GM23248 (cell line): Measurements from ENCODE around the gene MYO5B.

Experiments
- EZH2 ChIP-seq: fragments of 200-600 bp; sonication (generic); IDR thresholded peaks from 2 replicates; pipeline ENCODE4 v1.6.1; 2018; ENCODE audit warnings: antibody characterized with exemption, mild to moderate bottlenecking; ENCODE audit not compliant: insufficient read depth, poor library complexity, severe bottlenecking
- EZH2phosphoT487 ChIP-seq: fragments of 200-600 bp; sonication (generic); IDR thresholded peaks from 2 replicates; pipeline ENCODE4 v1.6.1; 2018; ENCODE audit warnings: antibody characterized with exemption, moderate library complexity, mild to moderate bottlenecking, low read depth; ENCODE audit not compliant: insufficient read depth

DNA sequence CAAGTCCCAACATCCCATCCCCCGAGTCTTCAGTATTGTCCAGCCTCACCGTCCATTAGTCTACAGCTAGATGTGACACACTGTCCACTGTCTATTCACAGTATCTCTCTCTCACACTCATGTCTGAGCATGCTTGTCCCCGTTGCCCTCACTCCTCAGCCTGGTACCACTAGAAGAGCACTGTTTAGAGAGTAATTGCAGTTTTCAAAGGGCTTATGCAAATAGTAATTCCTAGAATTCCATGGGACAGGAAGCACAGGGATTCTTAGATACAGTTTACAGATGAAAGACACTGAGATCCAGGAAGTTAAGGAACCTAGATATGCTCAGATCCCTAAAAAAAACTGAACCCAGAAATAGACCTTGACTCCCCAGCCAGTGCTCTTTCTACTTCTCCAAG is 125.5 kb downstream of the MYO5B start:
- TF ChIP-seq EZH2, result no peak
- TF ChIP-seq EZH2phosphoT487, result no peak
